ENCODE results near the gene MARCO.
"Not testable (repeated sequence)": the region's sequence is repeated elsewhere in the genome, so short reads cannot be mapped to it uniquely, and the experiment has no call there.

The MARCO gene

GRCh38 chr2:118978064-118978463 is 36.1 kb downstream of the MARCO start:
- no peak for DNase-seq

- no peak for DNase-seq
Observed at GRCh38 chr2:118979152-118979861, 37.3 kb downstream of the MARCO start.

- no peak for DNase-seq
Observed at GRCh38 chr2:118980022-118980421, 38.0 kb downstream of the MARCO start.

GRCh38 chr2:118980573-118980972 is 38.6 kb downstream of the MARCO start:
- DNase-seq = no peak

- DNase-seq = no peak
Observed at GRCh38 chr2:118981632-118982031, 39.6 kb downstream of the MARCO start.

DNA sequence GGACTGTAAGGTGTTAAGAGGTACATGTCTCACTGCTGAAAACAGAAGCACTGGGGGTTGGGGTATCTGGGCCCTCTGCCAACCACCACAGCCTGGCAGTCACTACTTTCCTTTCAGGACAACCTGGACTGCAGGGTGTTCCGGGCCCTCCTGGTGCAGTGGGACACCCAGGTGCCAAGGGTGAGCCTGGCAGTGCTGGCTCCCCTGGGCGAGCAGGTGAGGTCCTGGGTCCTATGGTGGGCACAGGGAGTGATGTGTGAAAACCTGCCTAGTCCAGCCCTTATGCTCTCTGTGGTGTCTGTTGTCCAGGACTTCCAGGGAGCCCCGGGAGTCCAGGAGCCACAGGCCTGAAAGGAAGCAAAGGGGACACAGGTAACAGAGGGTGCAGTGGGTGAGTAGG is 40.0 kb downstream of the MARCO start:
- DNase-seq = no peak

GRCh38 chr2:118983133-118983532 is 41.1 kb downstream of the MARCO start:
- DNase-seq = no peak

- no peak for DNase-seq
Observed at GRCh38 chr2:118983915-118984314, 41.9 kb downstream of the MARCO start.

- no peak for DNase-seq
Observed at GRCh38 chr2:118986738-118987137, 44.7 kb downstream of the MARCO start.

GRCh38 chr2:118987886-118988285 is 45.9 kb downstream of the MARCO start:
- no peak for DNase-seq

DNA sequence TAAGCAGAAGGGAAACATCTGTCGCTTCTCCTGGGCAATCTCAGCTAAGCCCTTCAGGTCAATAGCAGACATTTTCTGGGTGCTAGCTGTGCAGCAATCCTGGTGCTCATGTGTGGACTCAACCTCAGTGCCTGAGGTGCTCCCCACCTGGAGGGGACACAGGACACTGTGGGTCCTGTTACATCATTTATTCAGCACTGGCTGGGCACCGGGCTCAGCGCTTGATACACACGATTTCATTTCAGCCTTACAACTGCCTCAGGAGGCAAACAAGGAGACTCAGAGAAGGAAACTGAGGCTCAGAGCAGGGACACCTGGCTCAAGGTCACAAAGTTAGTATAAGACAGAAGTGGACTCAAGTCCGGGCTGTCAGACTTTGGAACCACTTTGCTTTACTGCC is 46.7 kb downstream of the MARCO start:
- DNase-seq = no peak

GRCh38 chr2:118989481-118989880 is 47.5 kb downstream of the MARCO start:
- DNase-seq = no peak

DNA sequence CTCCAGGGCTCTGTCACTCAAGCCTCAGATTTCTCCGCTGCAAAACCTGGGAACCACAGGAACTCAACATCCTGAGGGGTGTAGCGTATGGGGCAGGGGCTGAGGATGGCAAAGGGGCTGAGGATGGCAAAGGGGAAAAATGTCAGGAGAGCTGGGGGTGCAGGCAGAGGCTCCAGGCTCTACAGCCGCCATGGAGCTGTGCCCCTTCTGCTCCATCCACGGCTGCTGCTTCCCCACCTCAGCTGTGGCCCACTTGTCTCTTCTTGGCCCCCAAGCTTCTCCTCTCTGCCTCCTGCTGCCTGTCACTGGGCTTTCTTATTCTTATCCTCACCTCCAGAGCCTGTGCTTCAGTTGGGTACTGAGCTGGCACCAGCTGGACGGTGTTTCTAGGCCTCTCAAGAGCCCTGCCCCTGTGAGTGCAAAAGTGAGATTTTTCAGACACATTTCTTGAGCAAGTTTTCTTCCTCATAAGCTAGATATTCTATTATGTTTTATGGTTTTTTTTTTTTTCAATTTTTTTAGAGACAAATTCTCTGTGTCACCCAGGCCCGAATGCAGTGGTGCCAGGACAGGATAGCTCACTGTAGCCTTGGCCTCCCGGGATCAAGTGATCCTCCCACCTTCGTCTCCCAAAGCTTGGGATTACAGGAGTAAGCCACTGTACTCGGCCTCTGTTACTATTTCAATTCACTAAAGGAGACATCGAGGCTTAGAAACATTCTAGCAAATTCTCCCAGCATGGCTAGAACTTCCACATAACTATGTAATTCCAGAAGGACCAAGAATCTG is 49.0 kb downstream of the MARCO start:
- no peak for DNase-seq

GRCh38 chr2:118991554-118991953 is 49.6 kb downstream of the MARCO start:
- DNase-seq = no peak

- no peak for DNase-seq
Observed at GRCh38 chr2:118992740-118993391, 50.9 kb downstream of the MARCO start.

DNA sequence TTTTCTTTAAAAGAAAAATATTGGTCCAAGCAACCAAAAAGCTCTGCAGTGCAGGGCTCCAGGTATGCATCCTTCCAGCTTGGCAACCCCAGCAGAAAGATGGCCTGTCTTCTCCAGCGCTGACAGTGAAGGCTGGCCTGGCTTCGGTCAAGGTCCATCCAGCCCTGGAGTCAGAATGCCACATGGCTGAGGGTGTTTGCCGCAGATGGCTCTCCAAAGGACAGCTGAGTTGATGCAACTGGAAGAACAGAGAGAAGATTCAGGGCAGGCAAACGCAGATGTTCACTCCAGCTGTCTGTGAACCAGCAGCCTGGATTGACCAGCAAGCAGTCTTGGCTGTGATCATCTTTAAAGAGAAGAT is 51.4 kb downstream of the MARCO start:
- no peak for DNase-seq

DNA sequence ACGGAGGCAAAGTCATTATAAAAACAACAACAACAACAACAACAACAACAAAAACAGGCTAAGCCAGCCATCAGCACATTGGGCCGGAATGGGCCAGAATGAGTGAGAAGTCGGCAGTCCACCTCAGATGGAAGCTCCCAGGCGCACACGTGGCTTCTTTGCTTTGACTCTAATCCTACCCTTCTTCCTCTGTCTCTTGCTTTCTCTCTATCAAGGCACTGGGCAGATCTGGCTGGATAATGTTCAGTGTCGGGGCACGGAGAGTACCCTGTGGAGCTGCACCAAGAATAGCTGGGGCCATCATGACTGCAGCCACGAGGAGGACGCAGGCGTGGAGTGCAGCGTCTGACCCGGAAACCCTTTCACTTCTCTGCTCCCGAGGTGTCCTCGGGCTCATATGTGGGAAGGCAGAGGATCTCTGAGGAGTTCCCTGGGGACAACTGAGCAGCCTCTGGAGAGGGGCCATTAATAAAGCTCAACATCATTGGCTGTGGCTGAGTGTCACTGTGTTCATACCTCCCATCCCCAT is 52.2 kb downstream of the MARCO start:
- DNase-seq = no peak

DNA sequence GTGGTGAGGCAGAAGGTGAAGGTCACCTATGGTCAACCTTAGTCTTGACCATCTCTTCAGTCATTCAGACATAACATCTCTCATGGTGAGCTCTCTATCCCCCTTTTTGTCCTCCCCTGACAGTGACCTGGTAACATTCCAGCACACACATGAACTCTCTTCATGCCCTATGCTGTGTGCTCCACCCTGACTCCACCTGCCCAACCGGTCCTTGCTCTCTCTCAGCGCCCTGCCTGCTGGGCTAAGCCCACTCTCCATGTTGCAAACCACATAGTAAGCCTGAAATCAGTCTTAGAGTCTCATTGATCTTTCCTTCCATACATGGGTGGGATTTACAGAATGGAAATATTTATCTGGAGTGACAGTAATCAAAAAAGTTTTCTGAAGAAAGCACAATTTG is 52.8 kb downstream of the MARCO start:
- no peak for DNase-seq

- DNase-seq = not testable (repeated sequence)
Observed at GRCh38 chr2:119003856-119004255, 61.9 kb downstream of the MARCO start.

DNA sequence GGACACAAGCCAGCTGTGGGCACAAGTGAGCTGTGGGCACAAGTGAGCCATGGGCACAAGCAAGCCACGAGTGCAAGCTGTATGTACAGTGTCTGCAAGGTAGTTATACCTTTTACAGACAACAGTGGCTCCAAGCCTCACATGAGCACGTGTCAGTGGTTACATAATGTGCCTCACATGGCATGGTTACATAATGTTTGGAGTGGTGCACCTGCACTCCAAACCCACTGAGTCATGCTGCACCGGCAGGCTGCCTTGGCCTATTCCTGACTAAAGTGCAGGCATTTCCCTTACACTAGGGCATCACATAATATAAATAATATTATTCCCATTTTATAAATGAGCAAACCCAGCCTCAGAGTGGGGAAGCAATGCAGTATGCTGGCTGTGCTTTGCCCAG is 62.6 kb downstream of the MARCO start:
- DNase-seq = no peak

DNA sequence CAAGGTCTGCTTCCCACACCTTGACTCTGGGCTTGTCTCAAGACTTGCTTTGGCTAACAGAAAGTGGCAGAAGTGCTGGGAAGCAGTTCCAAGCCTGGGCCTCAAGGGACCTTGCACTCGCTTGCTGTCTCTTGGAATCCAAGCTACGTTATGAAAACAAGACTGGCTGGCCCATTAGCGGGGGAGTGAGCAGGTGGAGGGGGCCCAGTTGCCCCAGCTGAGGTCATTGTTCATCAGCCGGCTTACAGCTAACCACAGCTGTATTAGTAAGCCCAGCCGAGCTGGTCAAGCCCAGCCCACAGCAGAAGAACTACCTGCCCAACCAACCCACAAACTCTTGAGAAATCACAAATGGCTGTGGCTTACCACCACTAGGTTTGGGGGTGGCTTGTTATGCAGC is 63.1 kb downstream of the MARCO start:
- no peak for DNase-seq

GRCh38 chr2:119005555-119005954 is 63.6 kb downstream of the MARCO start:
- DNase-seq = no peak

GRCh38 chr2:119006441-119006840 is 64.4 kb downstream of the MARCO start:
- DNase-seq = no peak

- no peak for DNase-seq
Observed at GRCh38 chr2:119008108-119008507, 66.1 kb downstream of the MARCO start.

All from NCI-H446 (cell line).